ENCODE results near the gene XRN1. TPM values are rescaled to one million over a fixed set of nuclear protein-coding genes. Genes with fewer than 3 reads are reported as not detected.

The XRN1 gene
- total and polyA plus RNA-seq, 8 donors = 3.5 to 23.4 (median 18.2) TPM

- 78 to 82% methylated on average over 1 of the region's 1 CpG for WGBS, 2 donors
- Histone ChIP-seq H3K9me3 (no peaks in the 10 kb centered on the region), H3K4me3 (no peak overlapping the region), H3K27ac (no peak overlapping the region), H3K36me3 (no peaks in the 10 kb centered on the region), H3K27me3 (no peaks in the 10 kb centered on the region), H3K4me1 (no peaks in the 10 kb centered on the region)
- no peak for FAIRE-seq
- no peak for TF ChIP-seq CTCF (IDR thresholded peaks at IDR 0.05)
- no peak for ATAC-seq
- intact Hi-C loops (cut with DNase I) = loop anchor here in 1 of 3 donors (10.0 kb wide), 1 partner anchor 305 kb away; no protein-coding TSS in a partner anchor
- DNase-seq = no peak
Observed at GRCh38 chr3:142269767-142270166, 178.1 kb downstream of the XRN1 start.

DNA sequence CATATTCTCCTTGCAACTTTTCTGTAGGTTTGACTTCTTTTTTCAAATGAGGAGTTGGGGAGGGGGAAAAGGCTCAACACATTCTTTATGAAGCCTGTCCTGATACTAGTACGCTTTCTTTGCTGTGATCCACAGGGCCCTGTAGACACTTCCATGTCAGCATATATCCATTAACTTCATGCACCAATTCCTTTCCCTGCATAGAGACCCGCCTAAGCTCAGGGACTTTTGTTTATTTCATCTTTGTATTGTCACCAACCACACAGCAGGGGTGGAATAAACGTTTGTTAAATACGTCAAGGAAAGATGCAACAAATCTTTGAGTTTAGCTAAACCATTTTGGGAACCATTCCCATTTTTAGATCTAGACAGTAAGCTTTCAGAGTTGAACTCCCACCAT, 179.4 kb downstream of the XRN1 start:
- Histone ChIP-seq H3K27ac (no peak overlapping the region), H3K4me1 (no peaks in the 10 kb centered on the region), H3K27me3 (no peaks in the 10 kb centered on the region), H3K4me3 (no peak overlapping the region), H3K9me3 (no peaks in the 10 kb centered on the region), H3K36me3 (no peaks in the 10 kb centered on the region)
- TF ChIP-seq CTCF (IDR thresholded peaks at IDR 0.05) = no peak
- WGBS, 2 donors = 69 to 75% methylated on average over 4 of the region's 4 CpGs
- DNase-seq (no peak), ATAC-seq (no peak), FAIRE-seq (no peak)
- intact Hi-C loops (cut with DNase I) = no loop called here

DNA sequence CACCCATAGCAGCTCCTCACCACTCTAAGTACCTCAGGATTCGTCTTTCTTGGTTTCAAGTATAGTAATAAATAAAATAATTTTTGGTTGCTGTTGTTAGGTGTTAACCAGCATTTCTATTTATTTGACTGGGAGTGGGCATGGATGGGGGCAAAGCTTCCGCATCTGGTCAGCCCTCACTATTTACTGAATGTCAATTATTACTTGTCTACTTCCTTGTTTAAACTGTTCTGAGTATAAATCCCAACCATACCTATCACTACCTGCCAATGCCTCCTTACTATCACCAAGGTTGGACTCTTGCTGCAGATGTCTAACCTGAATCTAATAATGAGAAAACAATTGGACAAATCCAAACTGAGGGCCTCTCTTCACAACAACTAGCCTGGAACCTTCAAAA, 180.6 kb downstream of the XRN1 start:
- H3K36me3 ChIP-seq = no peaks in the 10 kb centered on the region
- H3K9me3 ChIP-seq = no peaks in the 10 kb centered on the region
- 49 to 61% methylated on average over 2 of the region's 2 CpGs for WGBS, 2 donors
- H3K27ac ChIP-seq = no peak overlapping the region
- FAIRE-seq (no peak), DNase-seq (no peak), ATAC-seq (no peak)
- intact Hi-C loops (cut with DNase I) = no loop called here
- H3K4me3 ChIP-seq = no peak overlapping the region
- TF ChIP-seq CTCF (IDR thresholded peaks at IDR 0.05) = no peak
- no peaks in the 10 kb centered on the region for H3K27me3 ChIP-seq
- no peaks in the 10 kb centered on the region for H3K4me1 ChIP-seq

GRCh38 chr3:142263112-142263511, 184.7 kb downstream of the XRN1 start:
- Histone ChIP-seq H3K27ac (no peak overlapping the region), H3K9me3 (no peaks in the 10 kb centered on the region), H3K4me1 (no peaks in the 10 kb centered on the region), H3K27me3 (no peaks in the 10 kb centered on the region), H3K36me3 (no peaks in the 10 kb centered on the region), H3K4me3 (no peak overlapping the region)
- DNase-seq = no peak
- FAIRE-seq = no peak
- TF ChIP-seq CTCF (IDR thresholded peaks at IDR 0.05) = no peak
- intact Hi-C loops (cut with DNase I) = no loop called here
- WGBS, 2 donors = 67 to 97% methylated on average over 2 of the region's 2 CpGs
- no peak for ATAC-seq

DNA sequence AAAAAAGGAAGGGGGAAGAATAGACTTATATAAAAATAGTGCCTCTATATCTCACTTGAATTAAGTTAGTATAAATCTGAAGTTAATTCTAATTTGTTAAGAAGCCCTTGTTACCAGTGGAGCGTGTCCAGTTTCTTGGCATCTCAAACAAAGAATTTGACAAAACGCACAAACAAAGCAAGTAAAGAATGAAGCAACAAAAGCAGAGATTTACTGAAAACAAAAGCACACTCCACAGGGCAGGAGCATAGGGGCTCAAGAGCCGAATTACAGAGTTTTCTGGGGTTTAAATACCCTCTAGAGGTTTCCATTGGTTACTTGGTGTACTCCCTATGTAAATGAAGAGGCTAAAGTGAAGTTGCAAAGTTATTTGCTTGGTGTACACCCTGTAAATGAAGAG, 188.5 kb downstream of the XRN1 start:
- Histone ChIP-seq H3K4me1 (no peaks in the 10 kb centered on the region), H3K36me3 (no peaks in the 10 kb centered on the region), H3K4me3 (no peak overlapping the region), H3K27ac (no peak overlapping the region), H3K9me3 (no peaks in the 10 kb centered on the region), H3K27me3 (no peaks in the 10 kb centered on the region)
- DNase-seq (no peak), ATAC-seq (no peak), FAIRE-seq (no peak)
- WGBS, 2 donors = 69 to 70% methylated on average over 3 of the region's 3 CpGs
- intact Hi-C loops (cut with DNase I) = no loop called here
- TF ChIP-seq CTCF (IDR thresholded peaks at IDR 0.05) = no peak
